ENCODE results near the gene NT5DC1. TPM values are rescaled to one million over a fixed set of nuclear protein-coding genes. Genes with fewer than 3 reads are reported as not detected.

NT5DC1 gene
- total RNA-seq, 1 experiment from 2014 or later = 61.9 TPM

GRCh38 chr6:116221067-116221466 is 120.4 kb downstream of the NT5DC1 start:
- Mint-ChIP-seq H3K4me1 (ENCODE audit: low read depth, unreplicated experiment) (no peaks in the 10 kb centered on the region), H3K4me3 (ENCODE audit: low read depth, unreplicated experiment) (no peak overlapping the region), H3K27ac (ENCODE audit: unreplicated experiment) (no peak overlapping the region), H3K9me3 (ENCODE audit: low read depth, unreplicated experiment) (no peaks in the 10 kb centered on the region), H3K36me3 (ENCODE audit: insufficient read depth, unreplicated experiment) (no peaks in the 10 kb centered on the region), H3K27me3 (ENCODE audit: unreplicated experiment) (no peaks in the 10 kb centered on the region)
- CTCF ChIA-PET = no interaction called here
- no peak for DNase-seq
- no peak for TF ChIP-seq CTCF (IDR thresholded peaks at IDR 0.05; ENCODE audit: unreplicated experiment)
- intact Hi-C loops (cut with micrococcal nuclease; ENCODE audit: unreplicated experiment) = no loop called here
- BruUV-seq (replicated peaks) = no TSS peak

- Mint-ChIP-seq H3K36me3 (ENCODE audit: insufficient read depth, unreplicated experiment) (no peaks in the 10 kb centered on the region), H3K27me3 (ENCODE audit: unreplicated experiment) (no peaks in the 10 kb centered on the region), H3K27ac (ENCODE audit: unreplicated experiment) (no peak overlapping the region), H3K4me3 (ENCODE audit: low read depth, unreplicated experiment) (no peak overlapping the region), H3K4me1 (ENCODE audit: low read depth, unreplicated experiment) (no peaks in the 10 kb centered on the region), H3K9me3 (ENCODE audit: low read depth, unreplicated experiment) (no peaks in the 10 kb centered on the region)
- CTCF ChIA-PET = no interaction called here
- intact Hi-C loops (cut with micrococcal nuclease; ENCODE audit: unreplicated experiment) = no loop called here
- no TSS peak for BruUV-seq (replicated peaks)
- DNase-seq = no peak
- TF ChIP-seq CTCF (IDR thresholded peaks at IDR 0.05; ENCODE audit: unreplicated experiment) = no peak
These were observed 121.3 kb downstream of the NT5DC1 start for GRCh38 chr6:116221911-116222310.

GRCh38 chr6:116223355-116223754 is 122.7 kb downstream of the NT5DC1 start:
- BruUV-seq (replicated peaks) = no TSS peak
- DNase-seq = no peak
- TF ChIP-seq CTCF (IDR thresholded peaks at IDR 0.05; ENCODE audit: unreplicated experiment) = no peak
- no peaks in the 10 kb centered on the region for H3K4me1 Mint-ChIP-seq (ENCODE audit: low read depth, unreplicated experiment)
- H3K9me3 Mint-ChIP-seq (ENCODE audit: low read depth, unreplicated experiment) = no peaks in the 10 kb centered on the region
- intact Hi-C loops (cut with micrococcal nuclease; ENCODE audit: unreplicated experiment) = no loop called here
- H3K27ac Mint-ChIP-seq (ENCODE audit: unreplicated experiment) = no peak overlapping the region
- H3K27me3 Mint-ChIP-seq (ENCODE audit: unreplicated experiment) = no peaks in the 10 kb centered on the region
- CTCF ChIA-PET = no interaction called here
- no peak overlapping the region for H3K4me3 Mint-ChIP-seq (ENCODE audit: low read depth, unreplicated experiment)
- H3K36me3 Mint-ChIP-seq (ENCODE audit: insufficient read depth, unreplicated experiment) = no peaks in the 10 kb centered on the region

GRCh38 chr6:116229287-116229913 is 128.7 kb downstream of the NT5DC1 start:
- no peak for DNase-seq
- CTCF ChIA-PET = no interaction called here
- no peaks in the 10 kb centered on the region for H3K36me3 Mint-ChIP-seq (ENCODE audit: insufficient read depth, unreplicated experiment)
- H3K4me3 Mint-ChIP-seq (ENCODE audit: low read depth, unreplicated experiment) = no peak overlapping the region
- no TSS peak for BruUV-seq (replicated peaks)
- no peak for TF ChIP-seq CTCF (IDR thresholded peaks at IDR 0.05; ENCODE audit: unreplicated experiment)
- no peak overlapping the region for H3K27ac Mint-ChIP-seq (ENCODE audit: unreplicated experiment)
- H3K9me3 Mint-ChIP-seq (ENCODE audit: low read depth, unreplicated experiment) = no peaks in the 10 kb centered on the region
- no peaks in the 10 kb centered on the region for H3K27me3 Mint-ChIP-seq (ENCODE audit: unreplicated experiment)
- H3K4me1 Mint-ChIP-seq (ENCODE audit: low read depth, unreplicated experiment) = no peaks in the 10 kb centered on the region
- intact Hi-C loops (cut with micrococcal nuclease; ENCODE audit: unreplicated experiment) = no loop called here

All from Calu3 (cell line).